ENCODE results near the gene LRCH1.

Gene LRCH1

DNA sequence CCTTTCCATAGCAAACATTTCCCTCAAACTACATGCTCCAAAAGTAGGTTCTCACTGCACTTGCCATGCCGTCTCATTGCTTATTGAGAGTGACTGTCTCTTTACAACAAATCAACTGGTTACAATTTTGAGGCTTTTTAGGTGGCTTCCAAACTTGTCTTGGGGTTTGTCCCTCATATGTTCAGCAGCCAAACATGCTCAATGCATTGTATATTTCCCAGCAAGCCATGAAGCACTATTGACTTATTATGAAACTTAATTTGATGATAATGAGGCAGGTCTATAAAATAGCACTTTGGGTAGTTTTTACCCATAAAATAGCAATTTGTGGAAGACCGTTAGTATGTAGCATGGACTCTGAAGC, 78.2 kb downstream of the LRCH1 start:
- H3K9me3 ChIP-seq (ENCODE audit: control insufficient read depth, low read length) = no peaks in the 10 kb centered on the region
- H3K18ac ChIP-seq (ENCODE audit: low read depth in 1 of 2, low read length in 2 of 2) = no peak overlapping the region
- H2AK5ac ChIP-seq (ENCODE audit: low read length, severe bottlenecking) = no peak overlapping the region
- H3K4ac ChIP-seq (ENCODE audit: low read depth in 1 of 2, low read length in 2 of 2) = no peak overlapping the region
- peaks cover 8% of the 10 kb centered on the region for H3K4me1 ChIP-seq (ENCODE audit: control insufficient read depth, insufficient read depth, low read depth, low read length)
- 84% methylated on average over 2 of the region's 2 CpGs for WGBS
- no peak overlapping the region for H3K9ac ChIP-seq (ENCODE audit: low read length)
- H3K14ac ChIP-seq (ENCODE audit: low read length in 2 of 2) = no peak overlapping the region
- no peak overlapping the region for H4K91ac ChIP-seq (ENCODE audit: low read length)
- no peak overlapping the region for H3K4me2 ChIP-seq (ENCODE audit: low read length, poor library complexity, severe bottlenecking)
- H2BK120ac ChIP-seq (ENCODE audit: low read depth, low read length) = no peak overlapping the region
- no peak overlapping the region for H3K27ac ChIP-seq (ENCODE audit: low read length, poor library complexity, severe bottlenecking)
- peaks cover 12% of the 10 kb centered on the region for H3K79me1 ChIP-seq (replicated peaks; ENCODE audit: low read length, poor library complexity, severe bottlenecking)
- no peaks in the 10 kb centered on the region for H3K27me3 ChIP-seq (ENCODE audit: control insufficient read depth in 1 of 2, insufficient read depth in 1 of 2, low read length in 2 of 2)
- H2BK15ac ChIP-seq (ENCODE audit: low read depth, poor library complexity, severe bottlenecking) = no peak overlapping the region
- H2BK12ac ChIP-seq (ENCODE audit: low read length in 2 of 2) = no peak overlapping the region
- H3K4me3 ChIP-seq (ENCODE audit: insufficient read depth in 1 of 2, low read depth in 1 of 2, low read length in 2 of 2) = no peak overlapping the region
- DNase-seq = no peak
- H2BK5ac ChIP-seq (ENCODE audit: low read depth, low read length, poor library complexity, severe bottlenecking) = no peak overlapping the region
- no peak overlapping the region for H3K23ac ChIP-seq (ENCODE audit: low read length in 2 of 2)
- no peak overlapping the region for H2AFZ ChIP-seq (ENCODE audit: low read depth, low read length)
- H4K8ac ChIP-seq (ENCODE audit: low read length) = no peak overlapping the region
- H3K36me3 ChIP-seq (ENCODE audit: control insufficient read depth in 1 of 2, insufficient read depth in 2 of 2, low read depth in 1 of 2, low read length in 2 of 2) = peaks cover 0 to 4% of the 10 kb centered on the region in 2 experiments

DNA sequence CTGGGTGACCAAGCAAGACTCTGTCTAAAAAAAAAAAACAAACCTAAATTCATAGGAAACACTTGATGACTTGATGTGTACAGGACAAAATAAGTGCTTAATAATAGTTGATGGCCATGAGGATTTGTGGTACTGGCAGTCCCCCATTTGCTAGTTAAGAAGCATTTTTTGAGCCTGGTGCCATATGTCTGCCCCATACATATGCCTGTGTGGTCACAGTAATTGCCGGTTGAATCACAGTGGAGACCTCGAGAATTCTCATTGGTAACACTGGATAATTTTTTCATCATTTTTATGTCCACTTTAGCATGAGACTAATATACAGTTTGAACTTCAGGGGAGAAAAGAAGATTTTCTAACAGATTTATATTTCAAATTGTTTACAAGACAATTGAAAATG, 79.2 kb downstream of the LRCH1 start:
- WGBS = 100% methylated on average over 2 of the region's 2 CpGs
- no peak overlapping the region for H2AK5ac ChIP-seq (ENCODE audit: low read length, severe bottlenecking)
- no peak overlapping the region for H3K4ac ChIP-seq (ENCODE audit: low read depth in 1 of 2, low read length in 2 of 2)
- peaks cover 11% of the 10 kb centered on the region for H3K4me1 ChIP-seq (ENCODE audit: control insufficient read depth, insufficient read depth, low read depth, low read length)
- H3K9me3 ChIP-seq (ENCODE audit: control insufficient read depth, low read length) = no peaks in the 10 kb centered on the region
- no peak overlapping the region for H3K23ac ChIP-seq (ENCODE audit: low read length in 2 of 2)
- no peak overlapping the region for H4K8ac ChIP-seq (ENCODE audit: low read length)
- no peaks in the 10 kb centered on the region for H3K27me3 ChIP-seq (ENCODE audit: control insufficient read depth in 1 of 2, insufficient read depth in 1 of 2, low read length in 2 of 2)
- no peak overlapping the region for H2BK120ac ChIP-seq (ENCODE audit: low read depth, low read length)
- no peak overlapping the region for H2BK15ac ChIP-seq (ENCODE audit: low read depth, poor library complexity, severe bottlenecking)
- H4K91ac ChIP-seq (ENCODE audit: low read length) = no peak overlapping the region
- no peak overlapping the region for H3K27ac ChIP-seq (ENCODE audit: low read length, poor library complexity, severe bottlenecking)
- no peak overlapping the region for H3K18ac ChIP-seq (ENCODE audit: low read depth in 1 of 2, low read length in 2 of 2)
- H3K36me3 ChIP-seq (ENCODE audit: control insufficient read depth in 1 of 2, insufficient read depth in 2 of 2, low read depth in 1 of 2, low read length in 2 of 2) = peaks cover 0 to 4% of the 10 kb centered on the region in 2 experiments
- peaks cover 14% of the 10 kb centered on the region for H3K79me1 ChIP-seq (replicated peaks; ENCODE audit: low read length, poor library complexity, severe bottlenecking)
- no peak overlapping the region for H2BK12ac ChIP-seq (ENCODE audit: low read length in 2 of 2)
- H3K9ac ChIP-seq (ENCODE audit: low read length) = no peak overlapping the region
- H3K14ac ChIP-seq (ENCODE audit: low read length in 2 of 2) = no peak overlapping the region
- no peak overlapping the region for H2AFZ ChIP-seq (ENCODE audit: low read depth, low read length)
- H2BK5ac ChIP-seq (ENCODE audit: low read depth, low read length, poor library complexity, severe bottlenecking) = no peak overlapping the region
- H3K4me3 ChIP-seq (ENCODE audit: insufficient read depth in 1 of 2, low read depth in 1 of 2, low read length in 2 of 2) = no peak overlapping the region
- H3K4me2 ChIP-seq (ENCODE audit: low read length, poor library complexity, severe bottlenecking) = no peak overlapping the region
- no peak for DNase-seq

DNA sequence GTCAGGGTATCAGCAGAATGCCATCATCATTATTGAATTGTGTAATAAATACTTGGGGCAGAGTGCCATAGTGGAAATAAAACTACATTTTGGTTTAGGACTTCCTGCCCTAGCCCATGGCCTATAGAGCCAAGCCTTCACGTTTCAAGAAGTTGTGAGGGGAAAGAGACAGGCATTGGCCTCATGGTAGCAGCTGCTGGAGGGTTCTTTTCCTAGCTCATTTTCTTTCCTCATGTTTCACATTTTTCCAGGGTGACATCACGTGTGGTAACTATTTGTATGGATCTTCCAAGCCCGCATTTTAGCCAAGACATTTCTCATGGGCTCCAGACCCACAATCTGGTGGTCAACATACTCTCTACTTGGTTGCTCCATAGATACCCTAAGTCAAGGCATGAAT, 80.4 kb downstream of the LRCH1 start:
- Histone ChIP-seq H3K23ac (ENCODE audit: low read length in 2 of 2) (no peak overlapping the region), H2BK5ac (ENCODE audit: low read depth, low read length, poor library complexity, severe bottlenecking) (no peak overlapping the region), H3K4me2 (ENCODE audit: low read length, poor library complexity, severe bottlenecking) (no peak overlapping the region), H3K9ac (ENCODE audit: low read length) (peak overlapping the region; percentile 4), H2AK5ac (ENCODE audit: low read length, severe bottlenecking) (no peak overlapping the region), H3K9me3 (ENCODE audit: control insufficient read depth, low read length) (no peaks in the 10 kb centered on the region), H3K4me3 (ENCODE audit: insufficient read depth in 1 of 2, low read depth in 1 of 2, low read length in 2 of 2) (no peak overlapping the region), H3K14ac (ENCODE audit: low read length in 2 of 2) (no peak overlapping the region), H2AFZ (ENCODE audit: low read depth, low read length) (no peak overlapping the region), H3K27me3 (ENCODE audit: control insufficient read depth in 1 of 2, insufficient read depth in 1 of 2, low read length in 2 of 2) (no peaks in the 10 kb centered on the region), H3K27ac (ENCODE audit: low read length, poor library complexity, severe bottlenecking) (peak overlapping the region; percentile 74), H3K18ac (ENCODE audit: low read depth in 1 of 2, low read length in 2 of 2) (no peak overlapping the region), H2BK15ac (ENCODE audit: low read depth, poor library complexity, severe bottlenecking) (no peak overlapping the region), H3K79me1 (replicated peaks; ENCODE audit: low read length, poor library complexity, severe bottlenecking) (peaks cover 11% of the 10 kb centered on the region), H2BK120ac (ENCODE audit: low read depth, low read length) (no peak overlapping the region), H4K91ac (ENCODE audit: low read length) (no peak overlapping the region), H3K4ac (ENCODE audit: low read depth in 1 of 2, low read length in 2 of 2) (no peak overlapping the region), H3K36me3 (ENCODE audit: control insufficient read depth in 1 of 2, insufficient read depth in 2 of 2, low read depth in 1 of 2, low read length in 2 of 2) (peaks cover 0 to under 1% of the 10 kb centered on the region in 2 experiments), H3K4me1 (ENCODE audit: control insufficient read depth, insufficient read depth, low read depth, low read length) (peaks cover 14% of the 10 kb centered on the region), H2BK12ac (ENCODE audit: low read length in 2 of 2) (no peak overlapping the region), H4K8ac (ENCODE audit: low read length) (no peak overlapping the region)
- WGBS = 2% methylated on average over 3 of the region's 3 CpGs
- DNase-seq = peak; percentile 84

DNA sequence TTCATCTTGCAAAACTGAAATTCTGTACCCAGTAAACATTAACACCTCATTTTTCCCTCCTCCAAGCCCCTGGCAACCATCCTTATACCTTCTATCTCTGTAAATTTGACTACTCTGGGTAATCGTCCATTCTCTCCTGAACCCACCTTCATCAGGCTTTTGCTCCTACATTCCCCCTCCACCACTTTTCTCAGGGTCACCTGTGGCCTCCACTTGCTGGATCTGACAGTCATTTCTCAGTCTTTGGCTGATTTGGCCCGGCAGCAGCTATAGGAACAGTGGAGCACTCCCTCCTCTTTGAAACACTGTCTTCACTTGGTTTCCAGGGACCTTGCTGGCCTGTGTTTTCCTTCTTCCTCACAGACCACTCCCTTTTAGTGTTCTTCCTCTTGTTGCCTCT, 83.5 kb downstream of the LRCH1 start:
- Histone ChIP-seq H3K36me3 (ENCODE audit: control insufficient read depth in 1 of 2, insufficient read depth in 2 of 2, low read depth in 1 of 2, low read length in 2 of 2) (no peaks in the 10 kb centered on the region), H4K91ac (ENCODE audit: low read length) (no peak overlapping the region), H3K9ac (ENCODE audit: low read length) (no peak overlapping the region)

More for the DNA sequence above, 83.5 kb downstream of the LRCH1 start:
- peaks cover 8% of the 10 kb centered on the region for H3K79me1 ChIP-seq (replicated peaks; ENCODE audit: low read length, poor library complexity, severe bottlenecking)
- H3K4me1 ChIP-seq (ENCODE audit: control insufficient read depth, insufficient read depth, low read depth, low read length) = peaks cover 22% of the 10 kb centered on the region
- no peak overlapping the region for H3K23ac ChIP-seq (ENCODE audit: low read length in 2 of 2)
- peak overlapping the region; percentile 45 for H2AK5ac ChIP-seq (ENCODE audit: low read length, severe bottlenecking)
- H4K8ac ChIP-seq (ENCODE audit: low read length) = no peak overlapping the region
- no peak overlapping the region for H2BK120ac ChIP-seq (ENCODE audit: low read depth, low read length)
- no peak overlapping the region for H2BK15ac ChIP-seq (ENCODE audit: low read depth, poor library complexity, severe bottlenecking)
- no peak overlapping the region for H3K14ac ChIP-seq (ENCODE audit: low read length in 2 of 2)
- H3K18ac ChIP-seq (ENCODE audit: low read depth in 1 of 2, low read length in 2 of 2) = no peak overlapping the region
- no peak overlapping the region for H3K4me3 ChIP-seq (ENCODE audit: insufficient read depth in 1 of 2, low read depth in 1 of 2, low read length in 2 of 2)
- DNase-seq = no peak
- H3K4me2 ChIP-seq (ENCODE audit: low read length, poor library complexity, severe bottlenecking) = no peak overlapping the region
- H3K9me3 ChIP-seq (ENCODE audit: control insufficient read depth, low read length) = no peaks in the 10 kb centered on the region
- no peaks in the 10 kb centered on the region for H3K27me3 ChIP-seq (ENCODE audit: control insufficient read depth in 1 of 2, insufficient read depth in 1 of 2, low read length in 2 of 2)
- no peak overlapping the region for H3K4ac ChIP-seq (ENCODE audit: low read depth in 1 of 2, low read length in 2 of 2)
- H2BK5ac ChIP-seq (ENCODE audit: low read depth, low read length, poor library complexity, severe bottlenecking) = no peak overlapping the region
- H3K27ac ChIP-seq (ENCODE audit: low read length, poor library complexity, severe bottlenecking) = no peak overlapping the region
- H2AFZ ChIP-seq (ENCODE audit: low read depth, low read length) = no peak overlapping the region
- no peak overlapping the region for H2BK12ac ChIP-seq (ENCODE audit: low read length in 2 of 2)
- WGBS = 72% methylated on average over 2 of the region's 2 CpGs
